HEK293 (cell line): ENCODE measurements around the gene GALNT1.

Source experiments
- CTCF ChIA-PET: fragments of 350-600 bp; formaldehyde crosslinking; extraction: SDS; loops from one replicate; lab custom pipeline; 2021; ENCODE audit warnings: antibody characterized with exemption; lab: Yijun Ruan, JAX
- POLR2A ChIA-PET: fragments of 300-600 bp; formaldehyde crosslinking; extraction: SDS; loops from one replicate; lab custom pipeline; 2020; ENCODE audit warnings: antibody characterized with exemption, inconsistent platforms; lab: Yijun Ruan, JAX
- H3K27ac ChIP-seq: fragments of 200-500 bp; sonication (Bioruptor generic); 2 replicates; pipeline ENCODE4 v1.5.1; 2014; ENCODE audit warnings: low read depth, low read length, control low read depth, inconsistent platforms; ENCODE audit errors: extremely low read depth
- H3K36me3 ChIP-seq, 2 experiments: fragments of 200-500 bp in 1 of 2; sonication (Bioruptor generic) in 1 of 2; 1 replicate in 1 of 2; 2 replicates in 1 of 2; pipeline ENCODE4 v1.5.1; 2014 to 2017; ENCODE audit warnings: inconsistent platforms in 2 of 2, low read length in 2 of 2; ENCODE audit not compliant: control insufficient read depth in 2 of 2, insufficient read depth in 1 of 2
- H3K4me1 ChIP-seq: fragments of 200-500 bp; sonication (Bioruptor generic); 2 replicates; pipeline ENCODE4 v1.5.1; 2014; ENCODE audit warnings: mild to moderate bottlenecking, low read length, inconsistent platforms; ENCODE audit not compliant: control insufficient read depth, insufficient read depth
- H3K4me3 ChIP-seq: 2 replicates; pipeline ENCODE4 v1.5.1; 2011; ENCODE audit warnings: low read depth, mild to moderate bottlenecking, control low read depth, low read length, moderate library complexity
- H3K9me3 ChIP-seq: fragments of 200-500 bp; sonication (Bioruptor generic); 2 replicates; pipeline ENCODE4 v1.5.1; 2014; ENCODE audit warnings: low read depth, low read length, inconsistent platforms; ENCODE audit not compliant: control insufficient read depth, insufficient read depth
- EGR2 ChIP-seq: fragments of 450-650 bp; formaldehyde crosslinking; IDR thresholded peaks from 2 replicates; pipeline ENCODE4 v1.5.1; 2016; ENCODE audit warnings: low read depth, missing biosample characterization, missing genetic modification characterization
- GLIS1 ChIP-seq: fragments of 450-650 bp; formaldehyde crosslinking; IDR thresholded peaks from 2 replicates; pipeline ENCODE4 v1.5.1; 2016; ENCODE audit warnings: missing biosample characterization, missing genetic modification characterization
- HOXD13 ChIP-seq: sonication (generic); formaldehyde crosslinking; IDR thresholded peaks from 2 replicates; pipeline ENCODE4 v1.8.0; 2022; ENCODE audit warnings: missing genetic modification reagents, borderline replicate concordance
- MEIS1 ChIP-seq: sonication (generic); formaldehyde crosslinking; IDR thresholded peaks from 2 replicates; pipeline ENCODE4 v1.8.1; 2022; ENCODE audit warnings: missing genetic modification reagents, mild to moderate bottlenecking, borderline replicate concordance
- SALL2 ChIP-seq: fragments of 450-650 bp; formaldehyde crosslinking; IDR thresholded peaks from 2 replicates; pipeline ENCODE4 v1.5.0; 2017; ENCODE audit warnings: missing biosample characterization, mild to moderate bottlenecking, missing genetic modification characterization, borderline replicate concordance
- SETDB1 ChIP-seq: IDR thresholded peaks from one replicate; pipeline ENCODE4 v1.6.1; 2017; ENCODE audit warnings: mild to moderate bottlenecking, low read length, moderate library complexity, mixed read lengths; ENCODE audit not compliant: insufficient read length
- SP7 ChIP-seq: fragments of 450-650 bp; formaldehyde crosslinking; IDR thresholded peaks from 2 replicates; pipeline ENCODE4 v1.5.1; 2016; ENCODE audit warnings: missing biosample characterization, missing genetic modification characterization
- YY1 ChIP-seq: fragments of 450-650 bp; formaldehyde crosslinking; IDR thresholded peaks from 2 replicates; pipeline ENCODE4 v1.5.1; 2018; ENCODE audit warnings: missing biosample characterization, missing genetic modification characterization
- ZBTB1 ChIP-seq: fragments of 450-650 bp; formaldehyde crosslinking; IDR thresholded peaks from 2 replicates; pipeline ENCODE4 v1.5.1; 2016; ENCODE audit warnings: missing biosample characterization, missing genetic modification characterization
- ZBTB8A ChIP-seq: fragments of 450-650 bp; formaldehyde crosslinking; IDR thresholded peaks from 2 replicates; pipeline ENCODE4 v1.5.1; 2016; ENCODE audit warnings: missing biosample characterization, missing genetic modification characterization
- ZFP3 ChIP-seq: fragments of 450-650 bp; formaldehyde crosslinking; IDR thresholded peaks from 2 replicates; pipeline ENCODE4 v1.5.1; 2016; ENCODE audit warnings: low read depth, missing biosample characterization, missing genetic modification characterization
- ZFP37 ChIP-seq: fragments of 450-650 bp; formaldehyde crosslinking; IDR thresholded peaks from 2 replicates; pipeline ENCODE4 v1.5.1; 2016; ENCODE audit warnings: missing biosample characterization, missing genetic modification characterization
- ZNF2 ChIP-seq: fragments of 450-650 bp; formaldehyde crosslinking; IDR thresholded peaks from 2 replicates; pipeline ENCODE4 v1.5.1; 2016; ENCODE audit warnings: missing biosample characterization, missing genetic modification characterization
- ZNF24 ChIP-seq: fragments of 450-650 bp; formaldehyde crosslinking; IDR thresholded peaks from 2 replicates; pipeline ENCODE4 v1.5.1; 2016; ENCODE audit warnings: missing biosample characterization, missing genetic modification characterization
- ZNF335 ChIP-seq: fragments of 450-650 bp; formaldehyde crosslinking; conservative IDR thresholded peaks from 2 replicates; pipeline ENCODE4 v1.5.1; 2016; ENCODE audit warnings: missing biosample characterization, missing genetic modification characterization
- ZNF529 ChIP-seq: fragments of 450-650 bp; formaldehyde crosslinking; IDR thresholded peaks from 2 replicates; pipeline ENCODE4 v1.5.1; 2017; ENCODE audit warnings: missing genetic modification characterization, missing biosample characterization; ENCODE audit not compliant: insufficient replicate concordance
- ZNF548 ChIP-seq: fragments of 450-650 bp; formaldehyde crosslinking; IDR thresholded peaks from 2 replicates; pipeline ENCODE4 v1.5.1; 2016; ENCODE audit warnings: missing biosample characterization, missing genetic modification characterization
- ZNF610 ChIP-seq: fragments of 450-650 bp; formaldehyde crosslinking; IDR thresholded peaks from 2 replicates; pipeline ENCODE4 v1.5.1; 2016; ENCODE audit warnings: missing biosample characterization, missing genetic modification characterization, borderline replicate concordance
- ZNF624 ChIP-seq: fragments of 450-650 bp; formaldehyde crosslinking; IDR thresholded peaks from 2 replicates; pipeline ENCODE4 v1.5.1; 2017; ENCODE audit warnings: missing biosample characterization, missing genetic modification characterization
- ZNF629 ChIP-seq: fragments of 450-650 bp; formaldehyde crosslinking; IDR thresholded peaks from 2 replicates; pipeline ENCODE4 v1.5.1; 2017; ENCODE audit warnings: missing biosample characterization, missing genetic modification characterization
- ZNF768 ChIP-seq: fragments of 450-650 bp; formaldehyde crosslinking; IDR thresholded peaks from 2 replicates; pipeline ENCODE4 v1.5.1; 2018; ENCODE audit warnings: missing biosample characterization, mild to moderate bottlenecking, missing genetic modification characterization
- ZSCAN16 ChIP-seq: fragments of 450-650 bp; formaldehyde crosslinking; IDR thresholded peaks from 2 replicates; pipeline ENCODE4 v1.5.1; 2016; ENCODE audit warnings: missing biosample characterization, missing genetic modification characterization
- TF ChIP-seq, protein P1 (sequence below): fragments of 450-650 bp; formaldehyde crosslinking; IDR thresholded peaks from 2 replicates; pipeline ENCODE4 v1.5.1; 2016; ENCODE audit warnings: missing biosample characterization, missing genetic modification characterization, low read depth
- TF ChIP-seq, protein P2 (sequence below): fragments of 450-650 bp; formaldehyde crosslinking; IDR thresholded peaks from 2 replicates; pipeline ENCODE4 v1.5.1; 2017; ENCODE audit warnings: missing biosample characterization, mild to moderate bottlenecking, missing genetic modification characterization, moderate library complexity
- TF ChIP-seq, protein P3 (sequence below): fragments of 450-650 bp; formaldehyde crosslinking; IDR thresholded peaks from 2 replicates; pipeline ENCODE4 v1.5.1; 2017; ENCODE audit warnings: missing biosample characterization, missing genetic modification characterization

The GALNT1 gene

DNA sequence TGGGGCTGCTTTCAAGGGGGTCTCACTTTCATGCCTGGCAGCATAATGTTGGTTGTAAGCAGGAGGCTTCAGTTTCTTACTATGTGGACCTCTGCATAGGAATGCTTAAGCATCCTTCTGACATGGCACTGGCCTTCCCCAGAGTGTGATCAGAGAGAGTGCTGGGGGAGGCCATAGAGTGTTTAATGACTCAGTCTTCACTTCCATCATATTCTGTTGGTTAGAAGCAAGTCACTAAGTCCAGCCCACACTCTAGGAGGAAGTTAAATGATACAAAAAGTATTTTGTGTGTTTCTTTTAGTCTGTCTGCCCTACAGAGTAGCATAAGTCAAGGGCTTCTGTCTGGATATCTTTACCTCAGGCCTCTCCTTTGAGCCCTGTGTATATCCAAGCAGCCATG is 64.9 kb downstream of the GALNT1 start:
- no peak for TF ChIP-seq ZFP37 (tag by site-specific recombination)
- CTCF ChIA-PET, result no interaction called here
- no peaks in the 10 kb centered on the region for H3K4me1 ChIP-seq
- no peak overlapping the region for H3K27ac ChIP-seq
- no peaks in the 10 kb centered on the region for H3K9me3 ChIP-seq
- no peak overlapping the region for H3K4me3 ChIP-seq
- H3K36me3 ChIP-seq, result no peaks in the 10 kb centered on the region
- POLR2A ChIA-PET, result no interaction called here

DNA sequence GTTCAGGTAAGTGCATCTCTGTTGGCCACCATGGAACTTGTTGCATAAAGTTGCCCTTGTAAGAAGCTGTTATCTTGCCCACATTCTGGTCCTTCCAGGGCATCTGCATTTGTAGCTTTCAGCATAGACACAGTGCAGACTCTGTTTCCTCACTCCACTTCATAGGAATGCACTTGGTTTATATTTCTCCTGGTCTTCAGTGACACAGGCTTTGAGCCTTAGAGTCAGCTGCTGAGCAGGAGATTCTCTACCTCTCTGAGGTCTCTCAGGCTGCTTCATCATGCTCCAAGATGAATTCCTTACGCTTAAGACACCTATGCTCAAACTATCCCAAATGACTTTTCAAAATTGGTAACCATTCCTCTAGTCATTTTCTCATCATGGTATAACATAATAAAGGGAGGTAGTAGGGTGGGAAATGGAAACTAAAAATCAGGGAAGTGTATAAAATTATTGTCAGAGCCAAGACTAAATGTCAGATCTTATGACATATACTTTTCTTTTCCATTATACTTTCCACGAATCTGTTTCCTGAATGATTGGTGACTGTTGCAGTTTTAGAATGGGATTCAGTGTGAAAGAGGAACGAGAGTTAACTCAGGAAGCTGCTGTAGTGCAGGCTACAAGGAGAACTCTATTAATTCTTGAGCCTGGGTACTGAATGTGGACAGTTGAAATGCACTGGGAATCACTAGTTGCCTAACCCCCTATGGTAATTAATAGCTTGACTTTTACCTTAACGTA is 72.0 kb downstream of the GALNT1 start:
- ChIA-PET POLR2A (no interaction called here), CTCF (no interaction called here)
- Histone ChIP-seq H3K9me3 (no peaks in the 10 kb centered on the region), H3K4me1 (no peaks in the 10 kb centered on the region), H3K36me3 (peaks cover 0 to 4% of the 10 kb centered on the region in 2 experiments; a peak in 1 of 3 replicates), H3K27ac (no peak overlapping the region), H3K4me3 (no peak overlapping the region)
- no peak for TF ChIP-seq ZNF24 (tag by site-specific recombination)
- TF ChIP-seq HOXD13 (CRISPR knock-in tag), result no peak
- TF ChIP-seq MEIS1 (CRISPR knock-in tag), result no peak
- no peak for TF ChIP-seq ZNF629 (tag by site-specific recombination)
- TF ChIP-seq ZNF610 (tag by site-specific recombination), result no peak
- no peak for TF ChIP-seq EGR2 (tag by site-specific recombination)
- no peak for TF ChIP-seq ZSCAN16 (tag by site-specific recombination)
- no peak for TF ChIP-seq ZNF768 (tag by site-specific recombination)
- TF ChIP-seq GLIS1 (tag by site-specific recombination), result no peak
- no peak for TF ChIP-seq ZNF2 (tag by site-specific recombination)
- TF ChIP-seq ZFP3 (tag by site-specific recombination), result no peak
- no peak for TF ChIP-seq SETDB1
- no peak for TF ChIP-seq ZBTB8A
- no peak for TF ChIP-seq ZNF335

DNA sequence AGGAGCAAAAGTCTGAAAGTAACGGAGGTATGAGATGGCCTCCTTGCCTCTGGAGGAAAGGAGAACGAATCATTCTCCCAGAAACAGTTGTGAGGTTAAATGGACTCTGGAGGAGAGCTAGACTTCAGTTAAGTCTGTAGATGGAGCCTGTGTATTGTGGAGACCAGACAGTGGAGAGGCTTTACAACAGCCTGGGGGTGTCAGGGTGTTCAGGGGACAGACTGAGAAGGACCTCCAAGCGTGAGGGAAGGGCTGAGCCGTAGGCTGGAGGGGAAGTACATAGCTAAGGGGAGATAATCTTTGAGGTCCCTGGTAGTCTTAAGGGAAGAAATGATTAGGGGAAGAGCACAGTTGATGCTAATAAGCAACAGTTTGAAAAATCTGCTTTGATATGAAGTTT is 76.6 kb downstream of the GALNT1 start:
- H3K9me3 ChIP-seq, result no peaks in the 10 kb centered on the region
- H3K4me3 ChIP-seq, result no peak overlapping the region
- H3K36me3 ChIP-seq, result peaks cover 0 to 5% of the 10 kb centered on the region in 2 experiments; a peak in 1 of 3 replicates
- no peaks in the 10 kb centered on the region for H3K4me1 ChIP-seq
- CTCF ChIA-PET, result interaction anchor here (0.6 to 0.7 kb wide), 2 partner anchors 14 to 184 kb away, joined by 3 to 4 read pairs; no protein-coding TSS in a partner anchor
- no peak overlapping the region for H3K27ac ChIP-seq
- POLR2A ChIA-PET, result no interaction called here
- TF ChIP-seq ZNF24 (tag by site-specific recombination) (no peak), ZBTB1 (tag by site-specific recombination) (no peak), SALL2 (no peak), SP7 (tag by site-specific recombination) (no peak), ZNF768 (tag by site-specific recombination) (no peak), ZNF548 (no peak), ZNF624 (no peak), YY1 (tag by site-specific recombination) (no peak), ZNF529 (no peak)
- TF ChIP-seq, protein P1, sequence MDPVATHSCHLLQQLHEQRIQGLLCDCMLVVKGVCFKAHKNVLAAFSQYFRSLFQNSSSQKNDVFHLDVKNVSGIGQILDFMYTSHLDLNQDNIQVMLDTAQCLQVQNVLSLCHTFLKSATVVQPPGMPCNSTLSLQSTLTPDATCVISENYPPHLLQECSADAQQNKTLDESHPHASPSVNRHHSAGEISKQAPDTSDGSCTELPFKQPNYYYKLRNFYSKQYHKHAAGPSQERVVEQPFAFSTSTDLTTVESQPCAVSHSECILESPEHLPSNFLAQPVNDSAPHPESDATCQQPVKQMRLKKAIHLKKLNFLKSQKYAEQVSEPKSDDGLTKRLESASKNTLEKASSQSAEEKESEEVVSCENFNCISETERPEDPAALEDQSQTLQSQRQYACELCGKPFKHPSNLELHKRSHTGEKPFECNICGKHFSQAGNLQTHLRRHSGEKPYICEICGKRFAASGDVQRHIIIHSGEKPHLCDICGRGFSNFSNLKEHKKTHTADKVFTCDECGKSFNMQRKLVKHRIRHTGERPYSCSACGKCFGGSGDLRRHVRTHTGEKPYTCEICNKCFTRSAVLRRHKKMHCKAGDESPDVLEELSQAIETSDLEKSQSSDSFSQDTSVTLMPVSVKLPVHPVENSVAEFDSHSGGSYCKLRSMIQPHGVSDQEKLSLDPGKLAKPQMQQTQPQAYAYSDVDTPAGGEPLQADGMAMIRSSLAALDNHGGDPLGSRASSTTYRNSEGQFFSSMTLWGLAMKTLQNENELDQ, result no peak
- TF ChIP-seq, protein P2, sequence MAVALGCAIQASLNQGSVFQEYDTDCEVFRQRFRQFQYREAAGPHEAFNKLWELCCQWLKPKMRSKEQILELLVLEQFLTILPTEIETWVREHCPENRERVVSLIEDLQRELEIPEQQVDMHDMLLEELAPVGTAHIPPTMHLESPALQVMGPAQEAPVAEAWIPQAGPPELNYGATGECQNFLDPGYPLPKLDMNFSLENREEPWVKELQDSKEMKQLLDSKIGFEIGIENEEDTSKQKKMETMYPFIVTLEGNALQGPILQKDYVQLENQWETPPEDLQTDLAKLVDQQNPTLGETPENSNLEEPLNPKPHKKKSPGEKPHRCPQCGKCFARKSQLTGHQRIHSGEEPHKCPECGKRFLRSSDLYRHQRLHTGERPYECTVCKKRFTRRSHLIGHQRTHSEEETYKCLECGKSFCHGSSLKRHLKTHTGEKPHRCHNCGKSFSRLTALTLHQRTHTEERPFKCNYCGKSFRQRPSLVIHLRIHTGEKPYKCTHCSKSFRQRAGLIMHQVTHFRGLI (tag by site-specific recombination), result no peak
- TF ChIP-seq, protein P3, sequence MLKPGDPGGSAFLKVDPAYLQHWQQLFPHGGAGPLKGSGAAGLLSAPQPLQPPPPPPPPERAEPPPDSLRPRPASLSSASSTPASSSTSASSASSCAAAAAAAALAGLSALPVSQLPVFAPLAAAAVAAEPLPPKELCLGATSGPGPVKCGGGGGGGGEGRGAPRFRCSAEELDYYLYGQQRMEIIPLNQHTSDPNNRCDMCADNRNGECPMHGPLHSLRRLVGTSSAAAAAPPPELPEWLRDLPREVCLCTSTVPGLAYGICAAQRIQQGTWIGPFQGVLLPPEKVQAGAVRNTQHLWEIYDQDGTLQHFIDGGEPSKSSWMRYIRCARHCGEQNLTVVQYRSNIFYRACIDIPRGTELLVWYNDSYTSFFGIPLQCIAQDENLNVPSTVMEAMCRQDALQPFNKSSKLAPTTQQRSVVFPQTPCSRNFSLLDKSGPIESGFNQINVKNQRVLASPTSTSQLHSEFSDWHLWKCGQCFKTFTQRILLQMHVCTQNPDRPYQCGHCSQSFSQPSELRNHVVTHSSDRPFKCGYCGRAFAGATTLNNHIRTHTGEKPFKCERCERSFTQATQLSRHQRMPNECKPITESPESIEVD (tag by site-specific recombination), result no peak
